Measurements from ENCODE around the gene C21orf58. TPM values are rescaled to one million over a fixed set of nuclear protein-coding genes. Genes with fewer than 3 reads are reported as not detected.
A peak's percentile ranks its signal among the peaks of the same experiment; 100 is the strongest.

The C21orf58 gene
- polyA plus RNA-seq, 6 donors from 2014 or later = 0.24 to 1.1 (median 0.62) TPM

- H3K4me1 Mint-ChIP-seq = peaks cover 0 to 3% (median 0%) of the 10 kb centered on the region in 3 donors
- DNase-seq (no peak), ATAC-seq (ENCODE audit: low read depth in 2 of 2) (no peak)
- H3K9me3 Mint-ChIP-seq = no peaks in the 10 kb centered on the region
- H3K27ac Mint-ChIP-seq = peak overlapping the region in 4 of 6 donors; percentile 70 to 88 (median 76)
- H3K4me3 Mint-ChIP-seq = peak overlapping the region in 1 of 8 donors; percentile 69
- no peaks in the 10 kb centered on the region for H3K27me3 Mint-ChIP-seq
- peaks cover 9 to 19% of the 10 kb centered on the region in 2 donors for H3K36me3 Mint-ChIP-seq
These were observed 57.7 kb downstream of the C21orf58 start for GRCh38 chr21:46265736-46266525.

DNA sequence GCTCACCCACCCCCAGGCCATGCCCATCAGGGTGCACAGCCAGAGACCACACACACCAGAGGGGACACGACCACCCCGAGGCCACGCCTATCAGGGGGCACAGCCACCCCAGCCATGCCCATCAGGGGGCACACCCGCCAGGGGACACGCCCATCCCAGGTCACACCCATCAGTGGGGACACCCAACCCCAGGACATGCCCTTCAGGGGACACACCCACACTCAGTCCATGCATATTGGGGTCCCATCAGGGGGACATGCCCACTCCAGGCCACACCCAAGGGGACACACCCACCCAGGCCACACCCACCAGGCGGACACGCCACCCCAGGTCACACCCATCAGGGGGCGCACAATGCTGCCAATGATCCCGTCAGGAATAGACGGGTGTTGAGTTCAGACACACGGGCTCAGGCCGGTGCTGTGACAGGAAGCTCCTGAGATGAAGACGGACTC, 59.0 kb downstream of the C21orf58 start:
- DNase-seq (no peak), ATAC-seq (ENCODE audit: low read depth in 2 of 2) (no peak)
- no peak overlapping the region for H3K4me3 Mint-ChIP-seq
- H3K27me3 Mint-ChIP-seq = no peaks in the 10 kb centered on the region
- H3K36me3 Mint-ChIP-seq = peaks cover 13 to 23% of the 10 kb centered on the region in 2 donors
- H3K27ac Mint-ChIP-seq = peak overlapping the region in 1 of 6 donors; percentile 47
- H3K4me1 Mint-ChIP-seq = peaks cover 0 to 3% (median 0%) of the 10 kb centered on the region in 3 donors
- no peaks in the 10 kb centered on the region for H3K9me3 Mint-ChIP-seq

GRCh38 chr21:46264046-46264689, 59.5 kb downstream of the C21orf58 start:
- Mint-ChIP-seq H3K27me3 (no peaks in the 10 kb centered on the region), H3K27ac (no peak overlapping the region), H3K4me3 (no peak overlapping the region), H3K9me3 (no peaks in the 10 kb centered on the region), H3K36me3 (peaks cover 13 to 23% of the 10 kb centered on the region in 2 donors), H3K4me1 (peaks cover 0 to 3% (median 0%) of the 10 kb centered on the region in 3 donors)
- DNase-seq = no peak
- ATAC-seq (ENCODE audit: low read depth in 2 of 2) = no peak

GRCh38 chr21:46256501-46256994, 67.1 kb downstream of the C21orf58 start:
- Mint-ChIP-seq H3K36me3 (peaks cover 15 to 40% of the 10 kb centered on the region in 2 donors), H3K27ac (no peak overlapping the region), H3K4me1 (peaks cover 19 to 28% (median 24%) of the 10 kb centered on the region in 3 donors), H3K4me3 (peak overlapping the region in 1 of 8 donors; percentile 5), H3K9me3 (peaks cover 0 to 7% (median 0%) of the 10 kb centered on the region in 7 donors), H3K27me3 (no peaks in the 10 kb centered on the region)
- ATAC-seq (ENCODE audit: low read depth in 2 of 2) (no peak), DNase-seq (no peak)

GRCh38 chr21:46255758-46256337, 67.8 kb downstream of the C21orf58 start:
- ATAC-seq (ENCODE audit: low read depth in 2 of 2) = no peak
- peaks cover 12 to 34% of the 10 kb centered on the region in 2 donors for H3K36me3 Mint-ChIP-seq
- H3K4me3 Mint-ChIP-seq = no peak overlapping the region
- peaks cover 0 to 7% (median 0%) of the 10 kb centered on the region in 7 donors for H3K9me3 Mint-ChIP-seq
- DNase-seq = no peak
- H3K4me1 Mint-ChIP-seq = peaks cover 19 to 31% (median 24%) of the 10 kb centered on the region in 3 donors
- no peaks in the 10 kb centered on the region for H3K27me3 Mint-ChIP-seq
- H3K27ac Mint-ChIP-seq = peak overlapping the region in 3 of 6 donors; percentile 39 to 93 (median 61)

GRCh38 chr21:46255166-46255565, 68.5 kb downstream of the C21orf58 start:
- ATAC-seq (ENCODE audit: low read depth in 2 of 2) (no peak), DNase-seq (no peak)
- Mint-ChIP-seq H3K9me3 (peaks cover 0 to 7% (median 0%) of the 10 kb centered on the region in 7 donors), H3K36me3 (peaks cover 16 to 37% of the 10 kb centered on the region in 2 donors), H3K4me3 (peak overlapping the region in 1 of 8 donors; percentile 59), H3K27ac (peak overlapping the region; percentile 13 to 93 (median 72)), H3K27me3 (no peaks in the 10 kb centered on the region), H3K4me1 (peaks cover 22 to 34% (median 28%) of the 10 kb centered on the region in 3 donors)

DNA sequence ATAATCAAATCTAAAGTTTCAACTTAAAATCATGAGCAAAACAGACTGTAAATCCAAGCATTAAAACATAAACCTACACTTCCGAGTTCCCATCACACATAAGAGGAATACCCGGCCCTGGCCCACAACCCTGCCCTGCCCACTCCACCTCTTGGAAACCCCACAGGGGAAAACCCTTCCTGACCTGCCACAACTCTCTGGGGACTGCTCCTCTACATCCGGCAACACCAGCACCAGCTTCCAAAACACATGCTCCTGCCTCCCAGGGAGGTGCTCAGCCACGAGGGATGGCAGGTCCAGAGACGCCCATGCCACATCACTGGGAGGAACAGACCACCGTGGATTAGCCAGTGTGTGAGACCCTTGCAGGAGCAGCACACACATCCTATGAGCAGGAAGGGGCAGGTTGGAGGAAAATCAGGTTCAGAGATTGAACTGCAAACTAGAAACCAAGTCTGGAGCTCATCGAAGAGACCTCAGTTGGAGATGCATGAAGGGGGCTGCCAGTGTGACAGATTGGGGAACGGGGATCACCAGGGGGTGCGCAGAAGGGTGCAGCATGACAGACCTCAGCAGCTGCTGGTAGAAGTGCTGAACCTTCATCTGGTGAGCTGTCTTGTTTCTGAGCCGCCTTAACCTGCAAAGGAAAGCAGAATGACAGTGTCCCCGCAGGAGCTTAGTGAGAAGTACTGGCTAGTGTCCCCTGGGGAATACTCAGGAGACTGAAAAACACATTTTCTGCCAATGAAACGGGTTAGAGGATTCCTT, 69.3 kb downstream of the C21orf58 start:
- DNase-seq (peak; percentile 6), ATAC-seq (ENCODE audit: low read depth in 2 of 2) (peak; percentile 23 to 29)
- H3K27ac Mint-ChIP-seq = peak overlapping the region; percentile 84 to 99 (median 95)
- peaks cover 0 to 7% (median 0%) of the 10 kb centered on the region in 7 donors for H3K9me3 Mint-ChIP-seq
- H3K36me3 Mint-ChIP-seq = peaks cover 23 to 45% of the 10 kb centered on the region in 2 donors
- H3K4me1 Mint-ChIP-seq = peaks cover 29 to 34% (median 33%) of the 10 kb centered on the region in 3 donors
- no peaks in the 10 kb centered on the region for H3K27me3 Mint-ChIP-seq
- peak overlapping the region in 6 of 8 donors; percentile 44 to 78 (median 56) for H3K4me3 Mint-ChIP-seq

DNA sequence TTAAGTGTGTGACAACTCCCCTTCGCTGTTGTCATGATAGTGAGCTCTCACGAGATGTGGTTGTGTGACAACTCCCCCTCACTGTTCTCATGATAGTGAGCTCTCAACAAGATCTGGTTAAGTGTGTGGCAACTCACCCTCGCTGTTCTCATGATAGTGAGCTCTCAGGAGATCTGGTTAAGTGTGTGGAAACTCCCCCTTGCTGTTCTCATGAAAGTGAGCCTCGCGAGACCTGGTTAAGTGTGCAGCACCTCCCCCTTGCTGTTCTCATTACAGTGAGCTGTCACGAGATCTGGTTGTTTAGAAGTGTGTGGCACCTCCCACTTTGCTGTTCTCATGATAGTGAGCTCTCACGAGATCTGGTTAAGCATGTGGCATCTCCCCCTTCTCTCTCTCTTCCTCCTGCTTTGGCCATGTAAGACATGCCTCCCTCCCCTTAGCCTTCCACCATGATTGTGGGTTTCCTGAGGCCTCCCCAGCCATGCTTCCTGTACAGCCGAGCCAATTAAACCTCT, 70.0 kb downstream of the C21orf58 start:
- Mint-ChIP-seq H3K27ac (peak overlapping the region in 5 of 6 donors; percentile 93 to 99 (median 96)), H3K27me3 (no peaks in the 10 kb centered on the region), H3K36me3 (peaks cover 23 to 48% of the 10 kb centered on the region in 2 donors), H3K4me3 (peak overlapping the region in 6 of 8 donors; percentile 33 to 78 (median 56)), H3K4me1 (peaks cover 29 to 34% (median 33%) of the 10 kb centered on the region in 3 donors), H3K9me3 (peaks cover 0 to 7% (median 0%) of the 10 kb centered on the region in 7 donors)
- ATAC-seq (ENCODE audit: low read depth in 2 of 2) (peak; percentile 87 to 91), DNase-seq (peak; percentile 36)

- peak overlapping the region in 1 of 8 donors; percentile 78 for H3K4me3 Mint-ChIP-seq
- H3K4me1 Mint-ChIP-seq = peaks cover 33 to 35% (median 34%) of the 10 kb centered on the region in 3 donors
- peaks cover 23 to 52% of the 10 kb centered on the region in 2 donors for H3K36me3 Mint-ChIP-seq
- peaks cover 0 to 7% (median 0%) of the 10 kb centered on the region in 7 donors for H3K9me3 Mint-ChIP-seq
- no peaks in the 10 kb centered on the region for H3K27me3 Mint-ChIP-seq
- DNase-seq = no peak
- H3K27ac Mint-ChIP-seq = peak overlapping the region in 5 of 6 donors; percentile 93 to 99 (median 96)
- no peak for ATAC-seq (ENCODE audit: low read depth in 2 of 2)
These were observed 70.8 kb downstream of the C21orf58 start for GRCh38 chr21:46252840-46253239.

Other genes starting within 250 kb of the C21orf58 start
- under 1 TPM in 4 of 6 donors, not detected in 2; 0.16 to 0.56 (median 0.17) TPM for gene COL6A2, start 225.8 kb downstream of the C21orf58 start, polyA plus RNA-seq (ENCODE audit: low read depth in 6 of 6)
- not detected for gene FTCD, start 168.3 kb downstream of the C21orf58 start, polyA plus RNA-seq (ENCODE audit: low read depth in 6 of 6)
- 10 to 100 TPM in 4 of 6 donors, 1 to 10 TPM in 2; 4.8 to 13.5 (median 10.7) TPM for gene SPATC1L, start 139.4 kb downstream of the C21orf58 start, polyA plus RNA-seq (ENCODE audit: low read depth in 6 of 6)
- 10 to 100 TPM in 2 of 6 donors, 1 to 10 TPM in 4; 6.4 to 10.5 (median 8.9) TPM for gene LSS, start 95.1 kb downstream of the C21orf58 start, polyA plus RNA-seq (ENCODE audit: low read depth in 6 of 6)
- gene MCM3AP, start 38.3 kb downstream of the C21orf58 start, polyA plus RNA-seq (ENCODE audit: low read depth in 6 of 6) = 10 to 100 TPM; 16.3 to 57.9 (median 38.9) TPM
- gene YBEY, start 37.5 kb downstream of the C21orf58 start, polyA plus RNA-seq (ENCODE audit: low read depth in 6 of 6) = 10 to 100 TPM; 14.1 to 25.5 (median 20.5) TPM
- gene PCNT, start 286 bp upstream of the C21orf58 start, polyA plus RNA-seq (ENCODE audit: low read depth in 6 of 6) = 10 to 100 TPM in 4 of 6 donors, 1 to 10 TPM in 2; 4.7 to 32.5 (median 10.7) TPM
- 10 to 100 TPM in 1 of 6 donors, 1 to 10 TPM in 4, under 1 TPM in 1; 0.34 to 12.4 (median 7.3) TPM for gene DIP2A, start 135.0 kb upstream of the C21orf58 start, polyA plus RNA-seq (ENCODE audit: low read depth in 6 of 6)

Measured in naive B cell (primary cell).